A549 (cell line): ENCODE measurements around the gene AICDA. TPM values are rescaled to one million over a fixed set of nuclear protein-coding genes. Genes with fewer than 3 reads are reported as not detected.

Source experiments
- polyA plus RNA-seq, 4 experiments: library from polyadenylated mRNA; depleted of rRNA in 3 of 4; stranded (reverse); fragments of >200 nt; fragmentation: RNase III in 1 of 4; extraction: RNeasy Plus Mini Kit Qiagen cat#74134 plus additional on column Dnase treatment in 1 of 4; gene quantifications; 2 replicates in 3 of 4; 3 replicates in 1 of 4; pipeline ENCODE4 v1.2.3, GENCODE V29; 2011 to 2017
- small RNA-seq, 6 experiments: library from RNA; depleted of rRNA; stranded (forward); fragments of <200 nt; gene quantifications; one replicate each; pipeline ENCODE3, GENCODE V24; 2012

The AICDA gene
- polyA plus RNA-seq, 2 of the 4 experiments (the other 2 are of a cell fraction), result 0.05 to 0.16 TPM

Small RNA genes lying within 50 kb of the gene (small RNA-seq; reads per million reads assigned to genes)
- gene RF00019 (0 reads per million in 6 experiments), gene RF00564 (0 reads per million in 6 experiments)

Other genes with a start within 250 kb of the AICDA start
- gene CLEC6A, start 156.9 kb downstream of the AICDA start, polyA plus RNA-seq (2011; rRNA removed), result not detected in 2 replicates
- not detected in 3 replicates for gene CLEC6A, start 156.9 kb downstream of the AICDA start, polyA plus RNA-seq (2017; fragmentation: RNase III; extraction: RNeasy Plus Mini Kit Qiagen cat#74134 plus additional on column Dnase treatment)
- not detected in 2 replicates for gene CLEC4D, start 99.4 kb downstream of the AICDA start, polyA plus RNA-seq (2011; rRNA removed)
- gene CLEC4D, start 99.4 kb downstream of the AICDA start, polyA plus RNA-seq (2017; fragmentation: RNase III; extraction: RNeasy Plus Mini Kit Qiagen cat#74134 plus additional on column Dnase treatment), result not detected in 3 replicates
- 0.06 and 0.28 TPM in 2 replicates for gene CLEC4E, start 72.0 kb downstream of the AICDA start, polyA plus RNA-seq (2011; rRNA removed)
- gene CLEC4E, start 72.0 kb downstream of the AICDA start, polyA plus RNA-seq (2017; fragmentation: RNase III; extraction: RNeasy Plus Mini Kit Qiagen cat#74134 plus additional on column Dnase treatment), result not detected in 3 replicates
- gene MFAP5, start 50.0 kb upstream of the AICDA start, polyA plus RNA-seq (2011; rRNA removed), result 0.40 and 0.48 TPM in 2 replicates
- 0.15 to 0.41 TPM (median 0.40 TPM) in 3 replicates for gene MFAP5, start 50.0 kb upstream of the AICDA start, polyA plus RNA-seq (2017; fragmentation: RNase III; extraction: RNeasy Plus Mini Kit Qiagen cat#74134 plus additional on column Dnase treatment)
- gene RIMKLB, start 85.1 kb upstream of the AICDA start, polyA plus RNA-seq (2011; rRNA removed), result 28.2 and 43.8 TPM in 2 replicates
- 20.8 to 24.8 TPM (median 21.0 TPM) in 3 replicates for gene RIMKLB, start 85.1 kb upstream of the AICDA start, polyA plus RNA-seq (2017; fragmentation: RNase III; extraction: RNeasy Plus Mini Kit Qiagen cat#74134 plus additional on column Dnase treatment)
- not detected in 2 replicates for gene A2ML1, start 209.8 kb upstream of the AICDA start, polyA plus RNA-seq (2011; rRNA removed)
- gene A2ML1, start 209.8 kb upstream of the AICDA start, polyA plus RNA-seq (2017; fragmentation: RNase III; extraction: RNeasy Plus Mini Kit Qiagen cat#74134 plus additional on column Dnase treatment), result not detected in 3 replicates